ENCODE results near the gene INAFM2. TPM values are rescaled to one million over a fixed set of nuclear protein-coding genes. Genes with fewer than 3 reads are reported as not detected.

INAFM2 gene
- polyA plus RNA-seq, 1 donor from 2014 or later: 14.8 TPM

DNA sequence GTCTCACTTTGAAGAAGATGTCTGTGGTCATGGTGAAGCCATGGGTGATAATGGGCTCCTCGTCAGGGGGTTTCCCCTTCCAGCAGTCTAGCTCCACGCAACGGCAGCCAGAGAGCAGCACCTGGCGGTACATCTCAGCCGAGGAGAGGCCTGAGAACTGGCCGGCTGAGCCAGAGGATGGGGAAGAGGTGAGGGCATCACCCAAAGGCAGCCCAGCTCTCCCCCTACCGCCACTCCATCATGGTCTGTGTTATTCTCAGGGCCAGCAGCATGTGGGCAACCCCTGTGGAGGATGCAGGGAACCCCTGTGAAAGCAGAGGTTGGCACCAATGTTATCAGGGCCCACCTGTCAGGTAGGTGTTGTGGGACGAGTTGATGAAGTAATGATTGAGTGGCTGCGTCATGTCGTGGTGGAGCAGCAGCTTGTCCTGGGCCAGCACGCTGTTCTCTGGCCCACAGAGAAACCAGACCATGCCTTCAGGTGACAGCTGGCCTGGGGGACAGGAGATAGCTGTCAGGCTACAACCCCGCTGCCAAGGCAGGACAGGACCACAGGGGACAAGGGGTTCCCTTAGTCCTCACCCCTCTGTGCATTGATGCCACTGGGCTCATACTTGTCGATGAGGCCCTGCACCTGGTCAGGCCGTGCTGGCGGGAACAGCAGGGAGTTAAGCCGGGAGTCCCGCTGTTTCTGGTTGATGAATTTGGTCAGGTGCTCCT is 25.1 kb upstream of the INAFM2 start (continued):
- TF ChIP-seq, protein P1, sequence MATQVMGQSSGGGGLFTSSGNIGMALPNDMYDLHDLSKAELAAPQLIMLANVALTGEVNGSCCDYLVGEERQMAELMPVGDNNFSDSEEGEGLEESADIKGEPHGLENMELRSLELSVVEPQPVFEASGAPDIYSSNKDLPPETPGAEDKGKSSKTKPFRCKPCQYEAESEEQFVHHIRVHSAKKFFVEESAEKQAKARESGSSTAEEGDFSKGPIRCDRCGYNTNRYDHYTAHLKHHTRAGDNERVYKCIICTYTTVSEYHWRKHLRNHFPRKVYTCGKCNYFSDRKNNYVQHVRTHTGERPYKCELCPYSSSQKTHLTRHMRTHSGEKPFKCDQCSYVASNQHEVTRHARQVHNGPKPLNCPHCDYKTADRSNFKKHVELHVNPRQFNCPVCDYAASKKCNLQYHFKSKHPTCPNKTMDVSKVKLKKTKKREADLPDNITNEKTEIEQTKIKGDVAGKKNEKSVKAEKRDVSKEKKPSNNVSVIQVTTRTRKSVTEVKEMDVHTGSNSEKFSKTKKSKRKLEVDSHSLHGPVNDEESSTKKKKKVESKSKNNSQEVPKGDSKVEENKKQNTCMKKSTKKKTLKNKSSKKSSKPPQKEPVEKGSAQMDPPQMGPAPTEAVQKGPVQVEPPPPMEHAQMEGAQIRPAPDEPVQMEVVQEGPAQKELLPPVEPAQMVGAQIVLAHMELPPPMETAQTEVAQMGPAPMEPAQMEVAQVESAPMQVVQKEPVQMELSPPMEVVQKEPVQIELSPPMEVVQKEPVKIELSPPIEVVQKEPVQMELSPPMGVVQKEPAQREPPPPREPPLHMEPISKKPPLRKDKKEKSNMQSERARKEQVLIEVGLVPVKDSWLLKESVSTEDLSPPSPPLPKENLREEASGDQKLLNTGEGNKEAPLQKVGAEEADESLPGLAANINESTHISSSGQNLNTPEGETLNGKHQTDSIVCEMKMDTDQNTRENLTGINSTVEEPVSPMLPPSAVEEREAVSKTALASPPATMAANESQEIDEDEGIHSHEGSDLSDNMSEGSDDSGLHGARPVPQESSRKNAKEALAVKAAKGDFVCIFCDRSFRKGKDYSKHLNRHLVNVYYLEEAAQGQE (IDR thresholded peaks at IDR 0.05; ENCODE audit: borderline replicate concordance): no peak

DNA sequence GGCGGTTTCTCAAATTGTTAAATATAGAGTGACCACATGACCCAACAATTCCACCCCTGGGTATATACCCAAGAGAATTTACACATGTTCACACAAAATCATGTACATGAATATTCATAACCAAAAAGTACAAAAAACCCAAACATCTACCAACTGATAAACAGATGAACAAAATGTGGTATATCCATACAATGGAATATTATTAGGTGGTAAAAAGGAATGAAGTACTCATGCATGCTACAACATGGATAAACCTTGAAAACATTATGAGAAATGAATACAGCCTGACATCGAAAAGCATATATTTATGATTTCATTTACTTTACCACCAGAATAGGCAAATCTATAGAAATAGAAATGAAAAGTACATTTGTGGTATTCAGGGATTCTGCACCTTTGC is 23.1 kb upstream of the INAFM2 start:
- no peaks in the 10 kb centered on the region for H3F3A ChIP-seq (ENCODE audit: insufficient read depth, low read length, poor library complexity, severe bottlenecking)
- H3K27ac ChIP-seq (ENCODE audit: low read length): no peak overlapping the region
- no peaks in the 10 kb centered on the region for H4K20me1 ChIP-seq (ENCODE audit: insufficient read depth)
- no peaks in the 10 kb centered on the region for H3K36me3 ChIP-seq (ENCODE audit: insufficient read depth, low read length)
- no peak overlapping the region for H3K4me3 ChIP-seq (ENCODE audit: low read length)
- H3K9ac ChIP-seq (ENCODE audit: low read length): no peak overlapping the region
- H3K27me3 ChIP-seq (ENCODE audit: insufficient read depth, low read depth, low read length): no peaks in the 10 kb centered on the region
- H3K9me2 ChIP-seq (ENCODE audit: insufficient read depth, low read length): no peaks in the 10 kb centered on the region
- TF ChIP-seq, protein P2, sequence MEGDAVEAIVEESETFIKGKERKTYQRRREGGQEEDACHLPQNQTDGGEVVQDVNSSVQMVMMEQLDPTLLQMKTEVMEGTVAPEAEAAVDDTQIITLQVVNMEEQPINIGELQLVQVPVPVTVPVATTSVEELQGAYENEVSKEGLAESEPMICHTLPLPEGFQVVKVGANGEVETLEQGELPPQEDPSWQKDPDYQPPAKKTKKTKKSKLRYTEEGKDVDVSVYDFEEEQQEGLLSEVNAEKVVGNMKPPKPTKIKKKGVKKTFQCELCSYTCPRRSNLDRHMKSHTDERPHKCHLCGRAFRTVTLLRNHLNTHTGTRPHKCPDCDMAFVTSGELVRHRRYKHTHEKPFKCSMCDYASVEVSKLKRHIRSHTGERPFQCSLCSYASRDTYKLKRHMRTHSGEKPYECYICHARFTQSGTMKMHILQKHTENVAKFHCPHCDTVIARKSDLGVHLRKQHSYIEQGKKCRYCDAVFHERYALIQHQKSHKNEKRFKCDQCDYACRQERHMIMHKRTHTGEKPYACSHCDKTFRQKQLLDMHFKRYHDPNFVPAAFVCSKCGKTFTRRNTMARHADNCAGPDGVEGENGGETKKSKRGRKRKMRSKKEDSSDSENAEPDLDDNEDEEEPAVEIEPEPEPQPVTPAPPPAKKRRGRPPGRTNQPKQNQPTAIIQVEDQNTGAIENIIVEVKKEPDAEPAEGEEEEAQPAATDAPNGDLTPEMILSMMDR (IDR thresholded peaks at IDR 0.05; ENCODE audit: poor library complexity, severe bottlenecking): no peak
- TF ChIP-seq MXI1 (conservative IDR thresholded peaks at IDR 0.05; ENCODE audit: poor library complexity, severe bottlenecking) (no peak), TAF1 (IDR thresholded peaks at IDR 0.05; ENCODE audit: low read depth) (no peak), POLR2AphosphoS5 (IDR thresholded peaks at IDR 0.05) (no peak), EZH2 (IDR thresholded peaks at IDR 0.05; ENCODE audit: borderline replicate concordance, insufficient read depth, low read length, poor library complexity, severe bottlenecking) (no peak), EP300 (conservative IDR thresholded peaks at IDR 0.05; ENCODE audit: poor library complexity, severe bottlenecking) (no peak), SMC3 (conservative IDR thresholded peaks at IDR 0.05; ENCODE audit: poor library complexity) (no peak), RAD21 (conservative IDR thresholded peaks at IDR 0.05) (no peak)
- TF ChIP-seq, protein P1 (IDR thresholded peaks at IDR 0.05; ENCODE audit: borderline replicate concordance): no peak
- H2AFZ ChIP-seq (ENCODE audit: low read depth, low read length): no peak overlapping the region
- no peak overlapping the region for H3K4me2 ChIP-seq (ENCODE audit: low read length)
- no peaks in the 10 kb centered on the region for H3K79me2 ChIP-seq (replicated peaks; ENCODE audit: insufficient read depth, low read length)
- H3K9me3 ChIP-seq (ENCODE audit: low read length): no peaks in the 10 kb centered on the region
